GM18867 (cell line): ENCODE results near the gene CHTOP.
"Not testable (repeated sequence)": the region's sequence is repeated elsewhere in the genome, so short reads cannot be mapped to it uniquely, and the experiment has no call there.

Experiments used
- ATAC-seq: cut with Tn5 transposase; IDR thresholded peaks from one replicate; pipeline ENCODE4 v1.9.1; 2021; ENCODE audit warnings: mild to moderate bottlenecking, moderate library complexity; ENCODE audit not compliant: unreplicated experiment

The CHTOP gene, protein sequence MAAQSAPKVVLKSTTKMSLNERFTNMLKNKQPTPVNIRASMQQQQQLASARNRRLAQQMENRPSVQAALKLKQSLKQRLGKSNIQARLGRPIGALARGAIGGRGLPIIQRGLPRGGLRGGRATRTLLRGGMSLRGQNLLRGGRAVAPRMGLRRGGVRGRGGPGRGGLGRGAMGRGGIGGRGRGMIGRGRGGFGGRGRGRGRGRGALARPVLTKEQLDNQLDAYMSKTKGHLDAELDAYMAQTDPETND

DNA sequence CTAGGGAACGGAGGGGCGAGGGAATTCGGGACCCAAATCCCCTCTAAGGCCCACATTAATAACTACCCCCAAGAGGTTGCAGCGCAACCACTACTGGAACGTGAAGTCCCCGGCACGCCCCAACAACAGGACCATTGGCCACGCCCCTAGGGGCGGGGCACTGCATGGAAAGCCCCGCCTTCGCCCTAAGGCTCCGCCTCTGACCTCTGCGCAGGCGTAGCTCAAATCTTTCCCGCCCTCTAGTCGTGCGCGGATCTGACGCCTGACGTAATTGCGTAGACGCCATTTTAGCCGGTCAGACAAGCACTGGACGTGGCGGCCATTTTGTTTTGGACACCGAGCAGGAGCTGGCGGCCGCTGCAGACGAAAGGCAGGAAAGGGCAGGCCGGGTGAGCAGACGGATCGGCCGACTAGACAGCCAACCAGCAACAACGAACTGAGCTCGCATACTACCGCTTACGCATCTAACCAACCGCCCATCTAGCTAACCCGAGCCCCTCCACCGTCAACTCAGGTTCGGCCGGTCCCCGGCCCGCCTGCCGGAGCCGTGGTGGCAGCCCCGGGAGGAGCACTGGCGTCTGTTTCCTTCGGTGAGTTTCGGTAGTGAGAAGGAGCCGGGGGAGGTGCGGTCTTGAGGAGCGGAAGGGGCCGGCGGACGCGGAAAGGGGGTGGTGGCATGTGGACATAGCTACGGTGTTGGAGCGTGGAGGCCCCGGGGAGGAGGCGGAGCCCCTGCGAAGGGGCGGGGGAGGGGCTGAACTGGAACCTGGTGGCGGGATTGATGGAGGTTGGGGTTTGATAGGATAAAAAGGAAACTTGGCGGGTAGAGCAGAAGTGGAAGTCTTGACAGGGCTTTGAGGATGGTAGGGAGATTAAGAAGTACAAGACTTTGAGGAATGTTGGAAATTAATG, at the start of gene CHTOP:
Gene CHTOP, plus strand, starts transcription at position 313 of the 912 bp plus-strand sequence. CDS start 2,523 bp downstream, outside the sequence.
- peak; percentile 85 for ATAC-seq

DNA sequence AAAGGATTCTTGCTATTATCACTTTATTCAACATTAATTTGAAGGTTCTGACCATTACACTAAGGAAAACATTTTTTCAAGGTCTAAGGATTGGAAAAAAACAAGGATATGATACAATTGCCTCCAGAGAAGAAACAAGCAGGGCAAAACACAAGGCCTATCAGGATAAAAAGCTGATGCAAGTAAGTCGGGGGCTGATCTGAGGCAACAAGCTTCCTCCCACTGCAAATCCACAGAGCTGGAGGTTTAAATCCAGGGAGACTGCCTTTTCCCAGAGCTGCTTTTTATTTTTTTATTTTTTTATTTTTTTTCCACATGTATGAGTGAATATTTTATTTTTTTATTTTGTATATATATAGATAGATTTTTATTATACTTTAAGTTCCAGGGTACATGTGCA, 48.9 kb upstream of the CHTOP start:
- ATAC-seq = no peak

DNA sequence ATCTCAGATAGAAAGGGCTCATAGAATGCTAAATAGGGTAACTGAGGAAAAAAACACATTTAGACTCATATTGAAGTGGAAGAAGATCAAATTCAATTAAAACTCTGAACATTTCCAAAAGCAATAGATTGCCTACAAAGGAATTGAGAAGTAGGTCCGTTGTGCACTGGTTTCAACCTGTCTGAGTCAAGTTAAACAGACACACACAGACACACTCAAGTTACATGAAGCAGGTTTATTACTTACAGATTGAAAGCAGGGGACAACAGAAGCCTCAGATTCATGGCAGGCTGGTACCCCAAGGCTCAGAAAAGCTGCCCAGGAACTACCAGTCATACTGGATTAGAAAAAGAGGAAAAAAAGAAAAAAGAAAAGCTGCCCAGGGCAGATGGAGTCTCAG, 47.5 kb upstream of the CHTOP start:
- no peak for ATAC-seq

DNA sequence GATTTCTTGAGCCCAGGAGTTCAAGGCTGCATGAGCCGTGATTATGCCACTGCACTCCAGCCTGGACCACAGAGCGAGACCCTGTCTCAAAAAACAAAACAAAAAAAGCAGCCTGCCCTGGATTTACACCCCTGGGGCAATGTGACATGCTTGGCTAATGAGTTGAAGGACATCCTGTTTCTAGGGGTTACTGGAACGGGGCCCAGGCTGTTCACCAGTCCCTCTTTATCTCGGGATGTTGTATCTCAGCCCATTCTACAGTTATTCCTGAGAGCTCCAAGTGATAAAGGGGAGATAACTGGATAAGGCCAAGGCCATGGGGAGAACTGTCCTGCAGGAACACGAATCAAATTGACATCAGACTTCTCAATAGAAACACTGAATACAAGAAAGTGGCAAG, 46.6 kb upstream of the CHTOP start:
- no peak for ATAC-seq

DNA sequence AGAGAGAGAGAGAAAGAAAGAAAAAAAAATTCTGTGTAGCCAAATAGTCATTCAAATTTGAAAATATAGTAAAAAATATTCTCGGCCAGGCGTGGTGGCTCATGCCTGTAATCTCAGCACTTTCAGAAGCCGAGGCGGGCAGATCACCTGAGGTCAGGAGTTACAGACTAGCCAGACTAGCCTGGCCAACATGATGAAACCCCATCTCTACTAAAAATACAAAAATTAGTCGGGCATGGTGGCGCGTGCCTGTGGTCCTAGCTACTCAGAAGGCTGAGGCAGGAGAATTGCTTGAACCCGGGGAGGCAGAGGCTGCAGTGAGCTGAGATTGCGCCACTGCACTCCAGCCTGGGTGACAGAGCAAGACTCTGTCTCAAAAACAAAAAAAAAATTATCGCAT, 45.8 kb upstream of the CHTOP start:
- not testable (repeated sequence) for ATAC-seq

DNA sequence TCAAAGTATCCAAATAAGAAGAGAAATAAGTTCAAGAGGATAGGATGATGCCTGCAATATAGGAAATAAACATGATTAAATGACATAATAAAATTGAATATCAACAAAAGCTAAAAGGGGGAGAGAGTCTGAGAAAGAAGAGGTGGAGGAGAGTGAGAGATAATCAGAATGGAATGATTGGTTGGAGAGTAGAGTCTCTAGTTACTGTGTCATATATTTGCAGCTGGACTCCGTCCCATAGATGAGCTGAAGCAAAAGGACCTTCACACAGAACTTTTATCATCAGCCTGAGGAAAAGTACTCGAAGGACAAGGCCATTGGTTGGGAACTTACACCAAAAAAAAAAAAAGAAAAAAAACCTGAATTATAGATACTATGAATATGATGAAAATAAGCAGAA, 45.4 kb upstream of the CHTOP start:
- no peak for ATAC-seq

DNA sequence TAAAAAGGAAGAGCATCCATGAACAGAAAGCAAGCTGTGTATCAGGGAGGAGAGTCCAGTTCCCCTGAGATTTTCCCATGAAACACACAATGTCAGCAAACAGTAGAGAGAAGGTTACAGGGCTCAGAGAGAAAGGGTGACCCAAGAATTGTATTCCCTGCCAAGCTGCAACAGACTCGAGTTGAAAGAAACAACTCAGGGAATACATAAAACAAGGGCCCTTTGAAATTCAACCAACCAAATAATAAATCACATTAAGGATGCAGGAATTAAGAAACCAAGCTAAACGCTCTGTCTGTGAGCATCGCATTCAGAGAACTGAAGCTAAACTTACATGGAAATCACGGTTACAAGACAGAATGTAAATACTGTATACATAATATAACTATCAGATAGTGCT, 41.1 kb upstream of the CHTOP start:
- ATAC-seq = no peak

DNA sequence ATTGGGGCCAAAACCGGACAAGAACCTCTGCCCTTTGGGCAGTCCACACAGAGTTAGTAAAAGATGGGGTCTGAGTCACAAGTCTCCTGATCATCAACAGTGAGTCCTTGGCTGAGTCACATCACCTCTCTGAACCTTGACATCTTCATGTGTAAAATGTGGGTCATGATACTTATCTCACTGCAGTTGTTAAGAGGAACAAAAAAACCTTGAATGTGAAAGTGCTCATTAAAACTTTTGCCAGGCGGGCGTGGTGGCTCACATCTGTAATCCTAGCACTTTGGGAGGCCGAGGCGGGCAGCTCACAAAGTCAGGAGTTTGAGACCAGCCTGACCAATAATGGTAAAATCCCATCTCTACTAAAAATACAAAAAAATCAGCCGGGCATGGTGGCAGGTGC, 36.7 kb upstream of the CHTOP start:
- ATAC-seq = no peak

DNA sequence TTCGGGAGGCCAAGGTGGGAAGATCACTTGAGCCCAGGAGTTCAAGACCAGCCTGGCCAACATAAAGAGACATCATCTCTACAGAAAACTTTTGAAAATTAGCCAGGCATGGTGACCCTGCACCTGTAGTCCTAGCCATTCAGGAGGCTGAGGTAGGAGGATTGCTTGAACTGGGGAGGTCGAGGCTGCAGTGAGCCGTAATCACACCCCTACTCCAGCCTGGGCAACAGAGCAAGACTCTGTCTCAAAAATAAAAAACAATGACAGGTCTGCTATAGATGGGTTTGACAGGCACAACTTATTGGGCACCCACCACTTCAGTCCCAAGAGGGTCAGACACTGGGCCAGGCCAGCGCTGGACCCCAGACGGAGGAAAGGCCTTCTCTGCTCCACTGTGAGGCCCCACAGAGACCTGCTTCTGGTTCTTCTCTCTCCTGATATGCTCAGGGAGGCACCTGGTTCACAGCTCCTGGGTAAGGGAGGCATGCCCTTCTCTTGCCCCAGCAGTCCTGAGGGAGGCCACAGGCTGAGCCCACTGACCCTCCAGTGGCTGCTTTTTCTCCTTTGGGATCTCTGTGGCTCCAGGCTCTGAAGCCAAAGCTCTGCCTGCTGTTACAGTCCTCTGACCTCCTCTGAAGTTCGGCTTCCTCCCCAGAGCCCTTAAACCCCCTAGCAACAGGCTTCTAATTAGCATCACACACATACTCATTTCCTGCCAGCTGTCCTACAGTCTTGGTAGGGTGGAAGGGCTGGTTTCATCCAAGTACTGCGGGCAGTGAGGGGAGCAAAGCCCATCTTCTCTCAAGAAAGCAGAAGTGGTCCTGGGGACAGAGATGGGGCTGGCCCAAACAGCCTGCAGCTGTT, 35.3 kb upstream of the CHTOP start:
- ATAC-seq = peak; percentile 98

DNA sequence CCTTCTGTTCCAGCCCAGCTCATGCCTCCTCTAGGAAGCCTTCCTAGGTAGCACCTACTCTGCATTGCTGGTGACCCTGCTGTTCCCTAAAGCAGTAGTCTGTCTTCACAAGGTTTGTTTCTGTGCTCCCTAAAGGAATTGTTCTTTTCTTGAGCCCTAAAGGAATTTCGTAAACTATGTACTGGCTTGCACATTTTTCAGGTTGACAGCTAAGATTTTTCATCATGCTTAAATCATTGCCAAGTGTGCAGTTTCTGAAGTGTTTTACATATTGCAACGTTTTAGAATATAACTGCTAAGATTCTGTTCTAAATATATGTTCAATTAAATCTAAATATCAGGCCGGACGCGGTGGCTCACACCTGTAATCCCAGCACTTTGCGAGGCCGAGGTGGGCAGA, 34.0 kb upstream of the CHTOP start:
- ATAC-seq = no peak

DNA sequence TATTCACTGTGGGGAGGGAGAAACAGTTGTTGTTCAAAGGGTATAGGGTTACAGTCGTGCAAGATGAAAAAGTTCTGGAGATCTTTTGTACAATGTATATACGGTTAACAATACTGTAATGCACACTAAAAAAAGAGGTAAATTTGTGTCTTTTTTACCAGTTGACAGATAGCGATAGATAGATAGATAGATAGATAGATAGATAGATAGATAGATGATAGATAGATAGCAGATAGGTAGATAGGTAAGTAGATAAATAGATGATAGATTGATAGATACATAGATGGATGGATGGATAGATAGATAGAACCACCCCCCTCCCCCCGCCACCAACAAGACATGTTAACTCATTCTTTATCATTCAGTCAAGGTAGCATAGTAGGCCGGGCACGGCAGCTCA, 31.1 kb upstream of the CHTOP start:
- ATAC-seq = no peak

DNA sequence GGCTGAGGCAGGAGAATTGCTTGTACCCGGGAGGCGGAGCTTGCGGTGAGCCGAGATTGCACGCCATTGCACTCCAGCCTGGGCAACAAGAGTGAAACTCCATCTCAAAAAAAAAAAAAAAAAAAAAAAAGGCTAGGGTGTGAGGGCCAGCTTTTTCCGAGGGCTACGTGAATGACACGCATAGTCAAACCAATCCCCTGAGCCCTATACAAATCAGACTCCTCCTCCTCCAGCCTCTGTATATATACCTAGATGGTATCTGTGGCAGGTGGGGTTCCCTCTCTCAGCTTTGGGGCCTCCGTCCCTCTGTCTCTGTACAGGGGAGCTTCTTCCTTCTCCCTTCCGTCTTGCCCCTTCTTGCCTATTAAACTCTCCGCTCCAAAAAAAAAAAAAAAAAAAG, 27.7 kb upstream of the CHTOP start:
- ATAC-seq = no peak

DNA sequence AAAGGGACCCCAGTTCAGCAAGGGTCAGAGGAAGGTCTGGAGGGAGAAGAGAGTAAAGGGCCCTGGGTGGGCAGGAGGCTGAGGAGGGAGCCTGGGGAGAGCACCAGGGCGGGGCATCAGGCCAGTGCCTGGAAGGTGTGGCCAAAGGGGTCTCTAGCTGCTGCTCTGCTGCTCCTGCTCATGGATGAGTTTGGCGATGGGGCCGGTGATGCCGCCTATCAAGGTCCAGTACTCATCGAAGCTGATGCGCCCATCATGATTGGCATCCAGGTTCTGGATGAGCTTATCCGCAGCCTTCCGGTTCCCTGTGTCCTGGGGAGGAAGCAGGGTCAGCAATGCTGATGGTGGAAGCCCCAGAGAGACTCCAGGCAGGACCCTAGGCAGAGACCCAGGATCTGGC, 26.5 kb upstream of the CHTOP start:
- no peak for ATAC-seq

DNA sequence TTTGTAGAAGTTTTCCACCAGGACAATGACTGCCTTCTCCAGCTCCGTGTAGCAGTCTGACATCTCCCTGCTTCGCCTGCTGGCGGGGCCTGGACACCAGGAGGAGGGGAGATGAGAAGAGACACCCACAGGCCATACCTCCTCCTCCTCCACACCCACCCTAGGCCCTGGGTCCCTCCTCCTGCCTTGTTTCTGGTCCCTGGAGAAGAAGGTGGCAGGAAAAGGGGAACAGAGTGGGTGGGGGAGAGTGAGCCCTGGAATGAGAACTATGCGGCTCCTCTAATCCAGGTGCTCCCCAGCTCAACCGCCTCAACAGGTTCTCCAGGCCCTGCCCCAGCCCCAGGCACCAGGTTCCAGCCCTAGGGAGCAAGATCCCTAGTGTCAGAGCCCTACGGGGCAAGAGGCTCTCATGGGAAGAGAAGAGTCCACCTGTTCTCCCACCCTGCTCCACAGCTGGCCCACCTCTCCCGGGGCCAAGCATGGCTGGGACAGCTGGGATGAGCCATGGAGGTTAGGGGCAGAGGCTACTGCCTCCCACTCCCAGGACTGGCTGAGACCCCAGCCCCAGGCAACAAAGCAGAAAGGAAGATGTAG, 25.7 kb upstream of the CHTOP start:
- ATAC-seq = no peak

DNA sequence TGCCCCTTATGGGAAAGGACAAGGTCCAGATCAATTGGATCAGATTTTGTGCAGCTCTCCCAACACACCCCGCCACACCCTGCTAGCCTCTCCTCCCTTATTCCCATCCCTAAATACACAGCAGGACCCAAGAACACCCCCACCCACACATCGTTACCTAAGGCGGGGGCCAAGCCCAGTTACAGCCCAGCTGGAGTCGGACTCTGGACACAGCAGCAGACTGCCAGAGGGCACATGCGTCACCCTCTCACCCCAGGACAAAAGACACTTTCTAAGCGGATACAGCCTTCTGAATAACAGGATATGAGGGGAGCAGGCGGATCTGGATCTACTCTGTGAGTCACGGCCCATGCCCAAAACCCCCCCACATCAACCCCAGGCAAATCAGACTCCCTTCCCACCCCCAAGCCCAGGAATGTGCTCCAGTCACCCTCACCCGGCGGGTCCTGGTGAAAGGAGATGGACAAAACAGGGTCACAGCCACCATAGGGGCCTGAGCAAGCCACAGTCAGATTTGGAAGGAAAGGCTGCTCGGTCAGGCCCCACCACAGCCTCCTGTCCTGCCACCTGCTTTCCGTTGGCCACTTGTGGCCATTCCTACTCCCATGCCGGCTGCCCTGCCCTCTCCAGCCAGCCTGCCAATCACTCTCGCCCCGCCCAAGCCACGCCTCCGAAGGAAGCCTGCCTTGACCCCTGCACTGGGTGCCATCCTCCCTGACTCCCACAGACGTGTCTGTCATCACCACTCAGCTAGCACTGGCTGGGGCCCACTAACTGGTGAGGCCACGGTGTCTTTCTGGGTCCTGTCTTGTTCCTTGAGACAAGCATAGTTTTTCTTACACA, 24.9 kb upstream of the CHTOP start:
- ATAC-seq = no peak

DNA sequence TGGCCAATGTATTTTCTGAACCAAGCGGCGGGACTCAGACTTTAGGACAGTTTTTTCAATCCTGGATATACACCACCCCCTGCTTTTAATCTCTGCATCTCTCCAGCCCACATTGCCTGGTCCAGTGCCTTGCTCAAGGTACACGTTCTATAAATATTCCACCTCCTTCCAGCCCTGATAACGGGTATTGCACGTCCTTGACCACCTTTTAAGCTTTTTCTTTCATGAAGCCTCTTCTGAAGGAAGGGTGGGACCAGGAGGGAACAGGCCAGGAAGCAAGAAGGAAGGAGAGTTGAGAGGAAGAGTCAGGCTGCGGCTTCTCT, 24.3 kb upstream of the CHTOP start:
- ATAC-seq = no peak

DNA sequence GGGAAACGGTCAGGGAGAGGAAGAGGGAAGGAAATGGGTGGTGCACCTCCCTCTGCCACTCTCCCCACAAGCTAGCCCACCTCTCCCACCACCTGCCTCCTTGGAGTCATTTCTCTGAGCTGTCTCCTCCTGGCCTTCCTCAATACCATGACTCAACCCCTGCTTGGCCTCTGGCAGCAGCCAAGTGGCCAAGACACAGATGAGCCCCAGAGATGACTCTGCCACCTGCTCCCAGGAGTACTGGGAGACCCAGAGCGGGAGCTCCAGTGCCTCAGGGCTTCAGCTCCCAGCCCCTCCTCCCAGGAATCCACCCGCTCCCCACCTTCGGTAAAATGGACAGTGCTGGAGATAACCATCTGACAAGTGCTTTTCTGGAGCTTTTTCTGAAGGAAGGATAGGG, 23.5 kb upstream of the CHTOP start:
- no peak for ATAC-seq

DNA sequence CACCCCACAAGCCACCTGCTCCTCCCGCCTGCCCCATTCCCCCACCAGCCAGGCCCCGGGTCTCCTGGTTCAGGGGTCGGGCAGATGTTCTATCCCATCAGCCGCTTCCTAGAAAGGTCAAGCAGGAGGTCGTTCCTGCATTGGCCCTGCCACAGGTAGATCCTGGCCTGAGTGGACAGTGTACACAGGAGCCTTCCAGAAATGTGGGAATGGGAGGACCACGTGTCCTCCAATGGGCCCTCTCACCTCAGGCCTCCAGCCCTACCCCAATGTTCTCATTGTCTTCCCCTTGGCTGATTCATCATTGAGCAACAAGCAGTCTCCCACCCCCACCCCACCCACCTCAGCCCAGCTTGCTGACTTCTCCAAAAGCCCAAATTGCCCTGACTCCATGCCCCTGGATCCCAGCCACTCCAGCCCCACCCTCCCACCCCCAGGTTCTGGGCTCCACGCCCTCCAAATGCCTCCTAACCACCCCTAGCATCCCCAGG, 23.0 kb upstream of the CHTOP start:
- no peak for ATAC-seq

DNA sequence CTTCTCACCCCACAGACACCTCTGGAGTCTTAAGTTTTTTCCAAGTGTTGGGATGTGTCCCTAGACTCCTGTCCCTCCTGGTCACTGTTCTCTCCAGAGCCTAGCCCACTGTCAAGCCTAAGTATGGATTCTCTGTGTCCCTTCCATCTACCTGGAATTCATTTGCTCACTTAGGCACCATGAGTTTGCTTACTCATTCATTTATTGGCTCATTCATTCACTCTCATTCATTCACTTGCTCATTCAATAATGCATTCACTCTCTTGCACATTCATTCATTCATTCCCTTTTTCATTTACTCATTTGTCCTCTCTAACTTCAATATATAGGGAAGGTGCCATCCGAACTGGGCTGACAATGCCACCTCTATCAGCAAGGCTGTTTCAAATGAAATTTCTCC, 22.5 kb upstream of the CHTOP start:
- ATAC-seq = no peak

DNA sequence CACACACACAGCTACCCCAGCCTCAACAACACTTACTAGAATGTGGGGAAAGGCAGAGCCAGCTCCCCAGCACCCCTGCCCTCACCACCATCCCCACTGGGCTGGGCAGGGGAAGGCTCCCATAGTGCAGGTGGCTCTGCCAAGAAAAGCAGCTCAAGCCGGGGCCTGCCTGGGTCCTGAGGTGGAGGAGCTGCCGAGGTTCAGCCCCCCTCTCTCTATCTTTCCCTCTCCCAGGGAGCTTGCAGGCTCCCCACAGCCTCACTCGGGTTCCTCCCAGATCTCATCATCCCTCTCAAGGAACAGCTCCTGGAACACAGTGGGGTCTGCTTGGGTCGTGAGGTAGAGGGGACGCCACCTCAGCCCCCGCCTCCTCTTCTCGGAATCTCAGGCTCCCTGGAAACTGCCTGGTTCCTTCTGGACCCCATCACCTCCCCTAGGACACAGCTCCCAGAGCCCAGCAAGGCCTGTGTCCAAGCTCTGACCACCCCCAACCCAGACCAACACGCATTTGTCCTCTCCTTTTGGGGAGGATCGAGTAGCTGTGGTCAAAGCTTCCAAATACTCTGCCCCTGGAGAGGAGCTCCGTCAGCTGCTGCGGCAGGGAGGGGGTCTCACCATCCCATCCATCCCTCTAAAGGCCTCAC, 21.6 kb upstream of the CHTOP start:
- no peak for ATAC-seq
